Bronchial epithelial cell (primary cell): ENCODE data around the gene POLDIP3. TPM values are rescaled to one million over a fixed set of nuclear protein-coding genes. Genes with fewer than 3 reads are reported as not detected.

ENCODE experiments used
- DNase-seq: peaks from one replicate; pipeline ENCODE4 v3.0.0-alpha.2; 2010; ENCODE audit warnings: low read depth
- FAIRE-seq: peaks from 2 replicates; lab custom pipeline; 2011; peaks lifted over from hg19 to GRCh38; lab: Jason Lieb, UNC
- H3K27me3 ChIP-seq: 2 replicates; pipeline ENCODE4 v1.5.1; 2011; ENCODE audit warnings: low read length; ENCODE audit not compliant: control insufficient read depth, insufficient read depth
- H3K36me3 ChIP-seq: 2 replicates; pipeline ENCODE4 v1.5.1; 2011; ENCODE audit warnings: low read length; ENCODE audit not compliant: control insufficient read depth, insufficient read depth
- H3K4me3 ChIP-seq: 2 replicates; pipeline ENCODE4 v1.5.1; 2011; ENCODE audit warnings: mild to moderate bottlenecking, low read depth, low read length, control low read depth
- CTCF ChIP-seq: IDR thresholded peaks from 2 replicates; pipeline ENCODE4 v1.5.1; 2011; ENCODE audit warnings: mild to moderate bottlenecking, moderate library complexity, low read length, control low read depth, inconsistent platforms; ENCODE audit not compliant: insufficient read depth, severe bottlenecking
- total RNA-seq: library from RNA; depleted of rRNA; stranded (reverse); fragments of >200 nt; gene quantifications from 2 replicates; pipeline ENCODE4 v1.2.1, GENCODE V29; 2014

POLDIP3 gene
- total RNA-seq, 1 donor from 2014 or later: 16.8 TPM

DNA sequence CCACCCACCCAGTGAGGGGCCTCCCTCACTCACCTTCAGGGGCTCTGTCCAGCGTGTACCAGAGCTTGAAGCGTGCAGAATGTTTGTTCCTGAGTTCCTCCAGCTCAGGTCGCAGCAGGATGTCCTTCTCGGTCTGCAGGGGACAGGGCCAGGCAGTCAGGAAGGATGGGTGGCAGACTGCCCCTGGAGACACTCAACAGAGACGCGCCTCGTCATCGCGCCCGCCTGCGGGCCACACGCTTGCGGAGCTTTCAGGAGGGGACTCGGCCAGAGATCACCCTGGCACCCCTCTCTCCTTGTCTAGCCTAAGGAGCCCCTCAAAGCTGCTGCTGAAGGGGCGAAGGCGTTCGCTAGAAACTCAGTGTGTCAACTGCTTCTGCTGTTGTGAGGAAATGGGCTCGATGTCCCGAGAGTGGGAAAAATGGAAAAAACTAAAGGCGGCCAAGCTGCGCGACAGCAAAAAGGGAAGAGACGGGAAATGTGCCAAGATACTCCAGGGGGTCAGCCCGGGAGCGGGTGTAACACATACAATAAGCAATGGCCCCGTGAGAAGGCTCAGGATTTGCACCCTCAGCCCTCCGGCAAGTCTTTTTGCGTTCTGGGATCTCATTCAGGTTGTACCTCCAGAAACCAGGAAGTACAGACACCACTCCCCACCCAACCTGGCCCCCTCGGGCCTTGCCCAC lies 9.2 kb upstream of the POLDIP3 start:
- no peak overlapping the region for H3K4me3 ChIP-seq
- no peaks in the 10 kb centered on the region for H3K27me3 ChIP-seq
- FAIRE-seq (no peak), DNase-seq (no peak)
- TF ChIP-seq CTCF: no peak
- H3K36me3 ChIP-seq: peaks cover 40% of the 10 kb centered on the region

DNA sequence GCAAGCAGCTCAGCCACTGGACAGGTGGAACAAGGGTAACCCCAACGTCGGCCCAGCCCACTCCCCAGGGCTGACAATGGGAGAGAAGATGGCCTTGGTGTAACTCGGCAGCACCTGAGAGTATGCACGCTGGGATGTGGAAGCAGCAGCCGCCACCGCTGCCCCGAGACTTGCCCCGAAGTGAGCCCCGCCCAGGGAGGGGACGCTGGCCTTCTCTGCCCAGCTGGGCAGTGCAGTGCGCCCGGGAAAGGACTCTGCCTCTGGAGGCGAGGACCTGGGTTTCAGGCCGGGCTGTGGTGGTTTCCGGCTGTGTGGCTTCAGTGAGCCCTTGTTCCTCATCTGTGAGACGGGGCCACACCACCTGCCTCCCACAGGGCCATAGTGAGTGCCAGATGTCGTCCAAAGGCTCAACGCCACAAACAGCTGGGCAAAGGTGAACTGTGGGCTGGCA lies 8.6 kb upstream of the POLDIP3 start:
- no peak for DNase-seq
- H3K4me3 ChIP-seq: no peak overlapping the region
- TF ChIP-seq CTCF: no peak

GRCh38 chr22:42622061-42622710 lies 7.5 kb upstream of the POLDIP3 start:
- H3K27me3 ChIP-seq: no peaks in the 10 kb centered on the region
- TF ChIP-seq CTCF: no peak
- H3K4me3 ChIP-seq: no peak overlapping the region
- DNase-seq: no peak
- peaks cover 28% of the 10 kb centered on the region for H3K36me3 ChIP-seq
- FAIRE-seq: no peak

More for the DNA sequence above, 8.6 kb upstream of the POLDIP3 start:
- no peak for FAIRE-seq
- no peaks in the 10 kb centered on the region for H3K27me3 ChIP-seq
- peaks cover 37% of the 10 kb centered on the region for H3K36me3 ChIP-seq

- no peak overlapping the region for H3K4me3 ChIP-seq
- FAIRE-seq (peak; percentile 75), DNase-seq (peak; percentile 47)
- TF ChIP-seq CTCF: peak; percentile 89
- no peaks in the 10 kb centered on the region for H3K27me3 ChIP-seq
- H3K36me3 ChIP-seq: peaks cover 22% of the 10 kb centered on the region
Measured at GRCh38 chr22:42621505-42622002, 6.9 kb upstream of the POLDIP3 start.

DNA sequence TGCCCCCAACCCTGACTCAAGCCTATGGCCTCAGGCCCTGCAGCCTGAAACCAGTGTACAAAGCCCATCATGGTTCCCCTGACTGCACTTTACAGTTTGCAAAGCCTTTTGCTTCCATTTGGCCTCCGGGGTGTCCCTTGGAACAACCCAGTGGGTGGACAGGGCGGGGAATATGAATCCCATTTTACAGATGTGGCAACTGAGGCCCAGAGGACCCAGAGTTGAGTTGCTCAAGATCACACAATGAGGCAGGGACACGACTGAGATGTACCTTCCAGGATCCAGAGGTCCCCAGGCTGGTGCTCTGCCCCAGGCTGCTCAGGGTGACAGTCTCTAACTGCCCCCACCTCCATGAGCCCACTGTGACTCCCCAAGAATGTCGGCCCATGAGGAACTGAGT lies 5.4 kb upstream of the POLDIP3 start:
- no peak for FAIRE-seq
- no peak overlapping the region for H3K4me3 ChIP-seq
- TF ChIP-seq CTCF: no peak
- peaks cover 20% of the 10 kb centered on the region for H3K36me3 ChIP-seq
- DNase-seq: no peak
- H3K27me3 ChIP-seq: no peaks in the 10 kb centered on the region
